Karpas-422 (cell line): Measurements from ENCODE around the gene YY1AP1. TPM values are rescaled to one million over a fixed set of nuclear protein-coding genes. Genes with fewer than 3 reads are reported as not detected.
"Not testable (repeated sequence)": the region's sequence is repeated elsewhere in the genome, so short reads cannot be mapped to it uniquely, and the experiment has no call there.

Source experiments
- DNase-seq: peaks from one replicate; pipeline ENCODE4 v3.0.0-alpha.2; 2015
- H2AFZ ChIP-seq: fragments of 200-600 bp; sonication (generic); 2 replicates; pipeline ENCODE4 v1.6.1; 2014; ENCODE audit warnings: antibody characterized with exemption, low read length, mixed read lengths
- H3K27ac ChIP-seq: fragments of 200-600 bp; sonication (generic); 2 replicates; pipeline ENCODE4 v1.5.1; 2014; ENCODE audit warnings: mild to moderate bottlenecking, low read length, moderate library complexity
- H3K27me3 ChIP-seq: fragments of 200-600 bp; sonication (generic); 2 replicates; pipeline ENCODE4 v1.6.1; 2014; ENCODE audit warnings: low read length, mixed read lengths
- H3K36me3 ChIP-seq: fragments of 200-600 bp; sonication (generic); 2 replicates; pipeline ENCODE4 v1.6.1; 2014; ENCODE audit warnings: low read length, mixed read lengths; ENCODE audit not compliant: insufficient read depth
- H3K4me1 ChIP-seq: fragments of 200-600 bp; sonication (generic); 2 replicates; pipeline ENCODE4 v1.6.1; 2014; ENCODE audit warnings: mild to moderate bottlenecking, low read length, mixed read lengths
- H3K4me2 ChIP-seq: fragments of 200-600 bp; sonication (generic); 2 replicates; pipeline ENCODE4 v1.6.1; 2014; ENCODE audit warnings: low read length, low read depth, mild to moderate bottlenecking; ENCODE audit not compliant: poor library complexity, severe bottlenecking
- H3K4me3 ChIP-seq: fragments of 200-600 bp; sonication (generic); 2 replicates; pipeline ENCODE4 v1.5.1; 2014; ENCODE audit warnings: mild to moderate bottlenecking, antibody characterized with exemption, low read length, mixed read lengths
- H3K79me2 ChIP-seq: fragments of 200-600 bp; sonication (generic); 2 replicates; pipeline ENCODE4 v1.6.1; 2014; ENCODE audit warnings: mild to moderate bottlenecking, low read length, mixed read lengths
- H3K9ac ChIP-seq: fragments of 200-600 bp; sonication (generic); 2 replicates; pipeline ENCODE4 v1.6.0; 2014; ENCODE audit warnings: low read length
- H3K9me2 ChIP-seq: fragments of 200-600 bp; sonication (generic), shearing (Covaris generic); replicated peaks from 2 replicates; pipeline ENCODE4 v1.6.0; 2014; ENCODE audit warnings: mild to moderate bottlenecking, low read length, moderate library complexity; ENCODE audit not compliant: insufficient read depth
- H3K9me3 ChIP-seq: fragments of 300-700, 200-600 bp; sonication (generic); 2 replicates; pipeline ENCODE4 v1.6.1; 2014; ENCODE audit warnings: low read length, mixed read lengths
- H4K20me1 ChIP-seq: fragments of 200-600 bp; sonication (generic); 2 replicates; pipeline ENCODE4 v1.6.1; 2014; ENCODE audit warnings: mild to moderate bottlenecking, antibody characterized with exemption, low read length, low read depth; ENCODE audit not compliant: insufficient read depth
- total RNA-seq: library from RNA; depleted of rRNA; stranded (reverse); fragments of >200 nt; shearing (Covaris generic); gene quantifications from 2 replicates; pipeline ENCODE4 v1.2.3, GENCODE V29; 2014; ENCODE audit warnings: low replicate concordance

The YY1AP1 gene
- total RNA-seq, 1 experiment from 2014 or later, result 54.4 TPM

DNA sequence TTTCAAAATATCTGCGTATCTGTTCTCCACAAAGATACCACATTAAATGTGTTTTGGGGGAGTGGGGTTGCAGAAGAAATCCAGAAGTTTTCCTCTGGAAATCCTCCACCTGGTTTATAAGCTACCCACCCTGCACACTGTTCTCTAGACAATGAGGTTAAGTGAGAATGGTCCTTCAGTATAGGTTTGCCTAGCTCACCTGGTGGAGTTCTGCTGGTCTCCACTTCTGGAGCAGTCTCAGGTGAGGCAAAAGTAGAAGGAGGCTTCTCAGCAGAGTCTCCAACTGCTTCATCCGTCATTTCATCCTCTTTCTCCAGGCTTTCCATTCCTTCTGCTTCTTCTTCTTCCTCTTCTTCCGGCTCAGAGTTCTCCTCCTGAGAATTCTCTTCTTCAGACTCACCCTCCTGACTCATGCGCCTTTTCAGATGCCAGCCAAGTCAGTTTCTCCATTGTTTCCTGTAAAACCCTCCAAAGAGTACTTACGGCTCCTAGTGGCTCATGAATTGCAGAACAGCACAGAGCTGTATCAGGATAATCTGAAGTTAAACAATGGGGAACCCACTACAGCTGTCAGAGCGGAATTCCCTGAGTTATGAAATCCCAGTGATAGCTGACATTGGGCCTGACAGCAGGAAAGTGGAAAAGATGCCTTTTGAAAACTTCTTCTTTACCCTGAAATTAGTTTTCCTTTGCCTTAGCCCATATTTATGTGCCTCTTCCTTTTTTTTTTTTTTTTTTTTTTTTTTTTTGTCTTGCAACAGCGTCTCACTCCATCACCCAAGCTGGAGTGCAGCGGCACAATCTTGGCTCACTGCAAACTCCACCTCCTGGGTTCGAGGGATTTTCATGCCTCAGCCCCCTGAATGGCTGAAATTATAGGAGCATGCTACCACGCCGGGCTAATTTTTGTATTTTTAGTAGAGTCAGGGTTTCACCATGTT lies 40.1 kb downstream of the YY1AP1 start:
- H3K9ac ChIP-seq, result no peak overlapping the region
- no peaks in the 10 kb centered on the region for H3K9me2 ChIP-seq
- H3K4me1 ChIP-seq, result peaks cover 15% of the 10 kb centered on the region
- DNase-seq, result no peak
- H4K20me1 ChIP-seq, result no peaks in the 10 kb centered on the region
- no peak overlapping the region for H3K4me3 ChIP-seq
- H3K27me3 ChIP-seq, result no peaks in the 10 kb centered on the region
- peaks cover 6% of the 10 kb centered on the region for H3K9me3 ChIP-seq
- no peak overlapping the region for H3K4me2 ChIP-seq
- no peak overlapping the region for H3K27ac ChIP-seq
- H2AFZ ChIP-seq, result no peak overlapping the region
- H3K36me3 ChIP-seq, result no peaks in the 10 kb centered on the region
- H3K79me2 ChIP-seq, result no peaks in the 10 kb centered on the region

DNA sequence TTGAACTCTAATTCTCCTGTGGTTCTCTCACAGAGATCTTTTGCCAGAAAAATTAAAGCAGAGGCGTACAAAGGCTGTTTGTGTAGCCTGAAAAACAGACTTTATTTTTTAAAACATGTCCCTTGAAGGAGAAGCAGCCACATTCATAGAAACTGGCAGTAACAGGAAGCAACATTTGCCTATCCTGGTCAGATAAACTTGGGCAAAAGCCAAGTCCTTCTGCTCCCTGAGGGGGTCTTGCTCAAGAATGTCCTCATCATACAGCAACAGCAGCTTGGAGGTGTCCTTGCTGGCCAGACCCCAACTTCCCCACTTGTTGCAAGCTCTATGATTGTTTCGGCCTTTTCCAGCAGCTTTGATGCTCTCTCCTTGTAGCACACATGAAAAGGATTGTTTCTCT lies 42.3 kb downstream of the YY1AP1 start:
- no peaks in the 10 kb centered on the region; the same call in 1 of the 2 replicates for H3K27me3 ChIP-seq
- peak; percentile 55 for DNase-seq
- no peak overlapping the region for H3K27ac ChIP-seq
- H3K9me3 ChIP-seq, result peaks cover 12% of the 10 kb centered on the region
- H3K9me2 ChIP-seq, result no peaks in the 10 kb centered on the region
- no peaks in the 10 kb centered on the region for H3K79me2 ChIP-seq
- H4K20me1 ChIP-seq, result no peaks in the 10 kb centered on the region
- H3K4me2 ChIP-seq, result no peak overlapping the region
- no peak overlapping the region for H2AFZ ChIP-seq
- H3K4me3 ChIP-seq, result no peak overlapping the region
- H3K9ac ChIP-seq, result no peak overlapping the region
- H3K4me1 ChIP-seq, result peaks cover 6% of the 10 kb centered on the region
- no peaks in the 10 kb centered on the region for H3K36me3 ChIP-seq

DNA sequence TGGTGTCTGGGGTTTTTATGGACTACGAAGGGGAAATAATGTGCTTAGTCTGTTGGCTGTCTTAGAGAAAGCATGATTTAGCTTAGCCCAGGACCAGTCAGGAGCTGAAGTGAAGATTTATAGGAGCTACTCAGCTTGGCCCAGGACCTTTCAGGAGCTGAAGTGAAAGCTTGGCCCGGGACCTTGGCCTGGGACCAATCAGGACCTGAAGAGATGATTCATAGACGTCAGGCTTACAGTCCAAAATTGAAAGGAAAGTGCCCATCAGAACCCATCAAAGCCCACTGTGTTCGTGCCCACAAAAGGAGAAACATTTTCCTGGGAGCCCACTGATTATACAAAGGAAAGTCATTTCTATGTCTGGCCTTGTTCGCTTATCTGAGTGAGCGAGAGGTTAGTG lies 42.9 kb downstream of the YY1AP1 start:
- Histone ChIP-seq H3K79me2 (no peaks in the 10 kb centered on the region), H3K36me3 (no peaks in the 10 kb centered on the region), H2AFZ (no peak overlapping the region), H3K4me1 (peaks cover 6% of the 10 kb centered on the region), H3K9ac (no peak overlapping the region), H3K4me2 (no peak overlapping the region), H3K27ac (no peak overlapping the region), H3K4me3 (no peak overlapping the region), H3K9me2 (no peaks in the 10 kb centered on the region), H3K9me3 (peaks cover 12% of the 10 kb centered on the region), H4K20me1 (no peaks in the 10 kb centered on the region), H3K27me3 (no peaks in the 10 kb centered on the region; the same call in 1 of the 2 replicates)
- no peak for DNase-seq

DNA sequence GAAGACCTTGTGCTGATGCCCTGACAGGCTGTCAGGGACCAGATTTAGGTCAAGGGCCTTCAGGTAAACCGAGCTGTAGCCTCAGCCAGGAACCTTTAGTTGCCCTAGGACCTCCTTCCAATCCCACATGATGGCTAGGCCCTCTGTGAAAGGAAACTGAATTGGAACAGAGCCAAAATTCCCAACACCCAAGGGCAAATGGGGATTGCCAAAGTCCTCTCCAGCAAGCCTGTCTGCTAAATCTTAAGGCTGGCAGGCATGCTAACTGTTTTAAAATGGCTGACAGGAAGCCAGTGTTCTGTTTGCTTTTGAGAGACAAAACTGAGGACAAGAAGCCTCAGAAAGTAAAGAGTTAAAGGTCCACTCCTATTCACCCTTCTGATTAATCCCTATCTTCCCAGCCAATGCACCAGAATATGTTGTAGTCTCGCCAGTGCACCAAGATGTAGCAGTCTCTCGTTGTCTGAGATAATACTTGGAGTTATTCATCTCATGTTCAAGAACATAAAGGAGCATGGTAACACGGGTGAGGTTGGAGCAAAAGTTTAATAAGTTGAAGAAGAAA lies 43.5 kb downstream of the YY1AP1 start:
- Histone ChIP-seq H3K79me2 (no peaks in the 10 kb centered on the region), H3K36me3 (no peaks in the 10 kb centered on the region), H3K4me3 (no peak overlapping the region), H3K27me3 (no peaks in the 10 kb centered on the region; the same call in 1 of the 2 replicates), H3K4me2 (no peak overlapping the region), H4K20me1 (no peaks in the 10 kb centered on the region), H3K27ac (no peak overlapping the region), H2AFZ (no peak overlapping the region), H3K9me2 (no peaks in the 10 kb centered on the region), H3K4me1 (peaks cover 6% of the 10 kb centered on the region), H3K9ac (no peak overlapping the region), H3K9me3 (peaks cover 12% of the 10 kb centered on the region)
- no peak for DNase-seq

DNA sequence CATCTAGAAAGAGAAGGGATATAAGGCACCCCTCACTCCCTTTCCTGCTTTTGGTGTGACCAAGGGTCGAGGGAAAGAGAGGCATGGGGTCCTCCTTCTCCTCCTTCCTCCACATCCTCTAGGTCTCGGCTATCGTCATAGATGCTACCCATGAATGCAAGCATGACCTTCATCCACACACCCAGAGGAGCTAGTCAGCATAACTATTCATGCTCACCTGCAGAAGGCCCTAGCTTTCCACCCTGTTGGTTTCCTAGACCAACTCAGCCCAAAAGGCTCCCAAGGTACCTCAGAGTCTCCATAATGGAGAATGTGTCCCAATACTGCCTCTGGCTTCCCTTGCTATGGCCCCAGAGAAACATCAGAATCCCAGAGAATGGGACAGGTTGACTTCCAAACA lies 45.3 kb downstream of the YY1AP1 start:
- H2AFZ ChIP-seq, result no peak overlapping the region
- H3K9me2 ChIP-seq, result no peaks in the 10 kb centered on the region
- no peaks in the 10 kb centered on the region for H4K20me1 ChIP-seq
- DNase-seq, result no peak
- no peak overlapping the region for H3K27ac ChIP-seq
- no peak overlapping the region for H3K4me2 ChIP-seq
- H3K9me3 ChIP-seq, result peaks cover 12% of the 10 kb centered on the region
- no peaks in the 10 kb centered on the region for H3K79me2 ChIP-seq
- no peaks in the 10 kb centered on the region; the same call in 1 of the 2 replicates for H3K27me3 ChIP-seq
- H3K4me3 ChIP-seq, result no peak overlapping the region
- H3K9ac ChIP-seq, result no peak overlapping the region
- H3K36me3 ChIP-seq, result no peaks in the 10 kb centered on the region
- peaks cover 6% of the 10 kb centered on the region for H3K4me1 ChIP-seq

DNA sequence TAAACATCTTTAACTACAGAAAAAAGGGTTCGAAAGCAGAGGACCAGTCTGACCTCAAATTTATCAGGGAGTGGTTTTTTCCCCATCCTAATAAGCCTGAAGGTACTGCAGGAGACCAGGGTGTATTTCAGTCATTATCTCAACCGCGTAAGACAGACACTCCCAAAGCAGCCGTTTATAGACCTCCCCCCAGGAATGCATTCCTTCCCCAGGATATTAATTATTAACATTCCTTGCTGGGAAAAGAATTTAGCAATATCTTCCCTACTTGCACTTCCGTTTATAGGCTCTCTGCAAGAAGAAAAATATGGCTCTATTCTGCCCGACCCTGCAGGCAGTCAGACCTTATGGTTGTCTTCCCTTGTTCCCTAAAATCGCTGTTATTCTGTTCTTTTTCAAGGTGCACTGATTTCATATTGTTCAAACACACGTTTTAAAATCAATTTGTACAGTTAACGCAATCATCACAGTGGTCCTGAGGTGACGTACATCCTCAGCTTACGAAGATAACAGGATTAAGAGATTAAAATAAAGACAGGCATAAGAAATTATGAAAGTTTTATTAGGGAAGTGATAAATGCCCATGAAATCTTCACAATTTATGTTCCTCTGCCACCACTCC lies 45.9 kb downstream of the YY1AP1 start:
- DNase-seq, H3K36me3 ChIP-seq, H3K4me2 ChIP-seq, H3K79me2 ChIP-seq, H3K4me3 ChIP-seq, H2AFZ ChIP-seq, H3K27ac ChIP-seq, H3K9me2 ChIP-seq, H3K4me1 ChIP-seq, H3K9ac ChIP-seq, H3K27me3 ChIP-seq, H4K20me1 ChIP-seq: not testable (repeated sequence)
- H3K9me3 ChIP-seq, result peaks cover 12% of the 10 kb centered on the region

DNA sequence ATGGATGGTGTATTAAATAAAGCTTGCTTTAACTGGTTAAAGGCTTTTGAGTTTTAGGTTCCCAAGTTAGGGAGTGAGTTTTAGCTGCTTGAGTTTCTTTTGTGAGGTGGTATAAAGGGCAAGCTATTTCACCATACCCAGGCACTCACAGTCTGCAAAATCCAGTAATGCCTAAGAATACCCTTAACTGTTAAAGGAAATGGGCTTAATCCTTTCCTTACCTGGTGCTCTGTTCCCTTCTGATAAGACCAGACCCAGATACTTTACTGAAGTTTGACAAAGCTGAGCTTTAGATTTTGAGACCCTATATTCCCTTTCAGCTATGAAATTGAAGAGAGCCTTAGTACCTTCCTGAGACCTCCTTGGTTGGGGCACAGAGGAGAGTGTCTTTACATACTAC lies 48.2 kb downstream of the YY1AP1 start:
- no peak overlapping the region for H3K27ac ChIP-seq
- H3K9me2 ChIP-seq, result no peaks in the 10 kb centered on the region
- no peaks in the 10 kb centered on the region for H3K36me3 ChIP-seq
- H3K4me1 ChIP-seq, result peaks cover 4% of the 10 kb centered on the region
- no peaks in the 10 kb centered on the region for H3K79me2 ChIP-seq
- H2AFZ ChIP-seq, result no peak overlapping the region
- no peak overlapping the region for H3K4me3 ChIP-seq
- H3K27me3 ChIP-seq, result no peaks in the 10 kb centered on the region; the same call in 1 of the 2 replicates
- no peaks in the 10 kb centered on the region for H4K20me1 ChIP-seq
- no peak overlapping the region for H3K9ac ChIP-seq
- H3K9me3 ChIP-seq, result peaks cover 12% of the 10 kb centered on the region
- DNase-seq, result no peak
- no peak overlapping the region for H3K4me2 ChIP-seq
